GM20000 (cell line): ENCODE measurements around the gene ITGB3BP.
"Not testable (repeated sequence)": the region's sequence is repeated elsewhere in the genome, so short reads cannot be mapped to it uniquely, and the experiment has no call there.

Experiments used
- DNase-seq: peaks from one replicate; pipeline ENCODE4 v3.0.0; 2012; ENCODE audit warnings: low spot score
- TF ChIP-seq, protein P1 (sequence below): IDR thresholded peaks from 2 replicates; pipeline ENCODE4 v1.5.1; 2012; ENCODE audit warnings: mild to moderate bottlenecking, control low read depth; ENCODE audit errors: extremely low read depth, missing control alignments

ITGB3BP gene

DNA sequence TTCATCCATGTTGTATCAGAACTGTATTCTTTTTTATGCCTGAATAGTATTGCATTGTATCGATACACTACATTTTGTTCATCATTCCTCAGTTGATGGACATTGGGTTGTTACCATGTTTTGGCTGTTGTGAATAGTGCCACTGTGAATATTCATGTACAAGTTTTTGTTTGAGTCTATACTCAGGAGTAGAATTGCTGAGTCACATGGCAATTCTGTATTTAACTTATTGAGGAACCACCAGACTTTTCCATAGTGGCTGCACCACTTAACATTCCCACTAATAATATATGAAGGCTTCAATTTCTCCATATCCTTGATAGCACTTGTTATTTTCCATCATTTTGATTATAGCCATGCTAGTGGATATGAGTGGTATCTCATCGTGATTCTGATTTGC is 99.4 kb downstream of the ITGB3BP start:
- no peak for DNase-seq
- TF ChIP-seq, protein P1, sequence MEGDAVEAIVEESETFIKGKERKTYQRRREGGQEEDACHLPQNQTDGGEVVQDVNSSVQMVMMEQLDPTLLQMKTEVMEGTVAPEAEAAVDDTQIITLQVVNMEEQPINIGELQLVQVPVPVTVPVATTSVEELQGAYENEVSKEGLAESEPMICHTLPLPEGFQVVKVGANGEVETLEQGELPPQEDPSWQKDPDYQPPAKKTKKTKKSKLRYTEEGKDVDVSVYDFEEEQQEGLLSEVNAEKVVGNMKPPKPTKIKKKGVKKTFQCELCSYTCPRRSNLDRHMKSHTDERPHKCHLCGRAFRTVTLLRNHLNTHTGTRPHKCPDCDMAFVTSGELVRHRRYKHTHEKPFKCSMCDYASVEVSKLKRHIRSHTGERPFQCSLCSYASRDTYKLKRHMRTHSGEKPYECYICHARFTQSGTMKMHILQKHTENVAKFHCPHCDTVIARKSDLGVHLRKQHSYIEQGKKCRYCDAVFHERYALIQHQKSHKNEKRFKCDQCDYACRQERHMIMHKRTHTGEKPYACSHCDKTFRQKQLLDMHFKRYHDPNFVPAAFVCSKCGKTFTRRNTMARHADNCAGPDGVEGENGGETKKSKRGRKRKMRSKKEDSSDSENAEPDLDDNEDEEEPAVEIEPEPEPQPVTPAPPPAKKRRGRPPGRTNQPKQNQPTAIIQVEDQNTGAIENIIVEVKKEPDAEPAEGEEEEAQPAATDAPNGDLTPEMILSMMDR = no peak

DNA sequence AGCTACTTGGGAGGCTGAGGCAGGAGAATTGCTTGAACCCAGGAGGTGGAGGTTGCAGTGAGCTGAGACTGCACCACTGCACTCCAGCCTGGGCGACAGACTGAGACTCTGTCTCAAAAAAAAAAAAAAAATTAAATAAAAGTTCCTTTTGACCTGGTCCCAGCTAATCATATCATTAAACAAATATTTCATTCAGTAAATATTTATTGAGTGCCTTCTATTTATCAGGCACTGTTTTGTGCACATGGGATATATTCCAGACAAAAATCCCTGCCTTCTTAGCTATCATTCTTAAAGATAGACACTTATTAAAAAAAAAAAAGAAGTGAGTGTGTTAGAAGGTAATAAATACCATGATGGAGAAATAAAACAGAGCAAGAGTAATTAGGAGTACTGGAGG is 102.3 kb downstream of the ITGB3BP start:
- not testable (repeated sequence) for DNase-seq

DNA sequence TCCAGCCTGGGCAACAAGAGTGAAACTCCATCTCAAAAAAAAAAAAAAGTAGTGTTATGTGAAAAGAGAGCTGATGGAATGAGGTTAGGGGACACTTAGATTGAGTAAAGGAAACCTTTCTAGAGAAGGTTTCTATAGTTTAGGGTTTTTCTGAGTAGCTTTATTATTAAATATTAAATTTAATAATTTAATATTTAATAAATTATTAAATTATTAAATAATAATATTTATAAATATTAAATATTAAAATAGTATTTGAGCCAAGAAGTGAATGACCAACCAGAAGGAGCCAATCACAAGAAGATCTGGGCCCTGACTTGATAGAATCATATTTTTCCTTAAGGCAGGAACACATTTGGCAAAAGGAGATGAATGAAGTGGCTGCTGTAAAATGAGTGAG is 104.9 kb downstream of the ITGB3BP start:
- no peak for DNase-seq
- TF ChIP-seq, protein P1 = no peak

DNA sequence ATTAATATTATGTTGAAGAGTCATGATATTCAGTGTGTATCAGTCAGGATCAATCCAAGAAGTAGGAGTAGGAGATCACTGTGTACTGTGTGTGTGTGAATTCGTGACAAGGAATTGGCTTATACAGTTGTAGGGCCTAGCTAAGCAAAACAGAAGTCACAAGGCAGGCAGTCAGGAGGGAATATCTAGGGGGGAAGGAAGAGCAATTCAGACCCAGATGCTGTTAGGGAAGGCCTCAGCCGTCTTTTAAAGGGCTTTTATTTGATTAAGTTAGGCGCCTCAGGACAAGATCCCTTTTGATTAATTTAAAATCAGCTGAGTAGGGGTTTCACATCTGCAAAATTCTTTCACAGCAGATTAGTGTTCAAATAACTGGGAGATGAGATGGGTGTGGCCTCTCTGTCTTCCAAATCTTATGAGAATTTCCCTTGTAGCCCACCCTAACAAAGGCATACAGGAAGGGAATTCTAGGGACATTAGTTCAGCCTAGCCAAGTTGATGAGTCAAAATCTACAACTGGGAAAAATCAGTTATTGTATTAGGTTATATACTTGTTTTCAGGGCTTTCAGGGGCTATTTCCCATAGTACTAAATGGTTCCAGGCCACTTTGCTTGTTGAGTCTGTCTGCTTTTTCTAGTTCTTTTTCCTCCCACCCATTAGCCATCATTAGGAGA is 108.2 kb downstream of the ITGB3BP start:
- DNase-seq = no peak
- TF ChIP-seq, protein P1 = no peak

DNA sequence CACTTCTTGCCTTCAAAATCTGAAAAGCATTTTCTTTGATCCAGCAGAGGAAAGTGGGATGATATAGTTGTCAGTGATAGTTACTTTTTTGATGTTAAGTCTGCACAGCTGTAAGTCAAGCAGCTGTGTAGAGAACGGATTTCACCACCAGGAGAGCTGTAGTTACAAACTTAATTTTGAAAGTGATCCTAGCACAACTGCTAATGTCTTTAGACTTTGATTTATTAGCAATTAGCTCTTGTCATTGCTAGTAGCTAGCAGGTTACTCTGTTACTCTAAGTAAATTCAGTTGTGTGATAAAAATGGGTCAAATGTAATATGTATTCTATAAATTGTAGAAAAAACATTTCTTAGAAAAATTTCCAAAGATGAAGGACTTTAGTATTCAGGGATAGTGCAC is 109.6 kb downstream of the ITGB3BP start:
- no peak for DNase-seq
- TF ChIP-seq, protein P1 = no peak

DNA sequence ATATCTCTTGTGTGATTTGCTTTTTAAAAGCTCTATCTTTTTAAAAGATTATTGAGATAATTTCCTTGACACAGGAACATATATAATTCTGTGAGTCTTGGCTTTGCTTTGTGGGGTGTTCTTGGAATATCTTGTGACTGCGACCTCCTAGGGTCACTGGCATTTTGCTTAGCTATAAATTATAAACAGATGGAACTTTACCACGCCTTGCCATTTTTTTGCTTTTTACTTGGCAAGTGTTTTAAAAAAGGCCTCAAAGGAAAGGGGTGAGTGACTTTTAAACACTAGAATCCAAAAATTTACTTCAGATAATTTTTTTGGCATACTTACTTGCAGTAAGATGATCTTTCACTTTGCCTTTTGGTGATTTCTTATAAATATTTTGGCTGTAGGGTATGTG is 112.0 kb downstream of the ITGB3BP start:
- DNase-seq = no peak
- TF ChIP-seq, protein P1 = no peak

DNA sequence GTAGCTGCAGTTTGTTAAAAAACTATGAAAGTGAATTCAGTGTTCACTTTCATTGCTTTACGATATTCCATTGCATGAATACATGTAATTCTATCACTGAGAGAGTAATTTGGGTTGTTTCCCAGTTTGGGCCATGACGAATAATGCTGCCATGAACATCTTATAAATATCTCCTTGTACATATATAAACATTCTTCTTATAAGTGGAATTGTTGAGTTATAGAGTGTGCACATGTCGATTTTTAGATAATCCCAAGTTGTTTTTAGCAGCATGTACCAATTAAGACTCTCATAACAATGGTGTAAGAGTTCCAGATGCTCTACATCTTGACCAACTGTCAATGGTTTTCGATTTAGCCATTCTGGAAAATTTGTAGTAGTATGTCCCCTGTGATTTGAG is 114.7 kb downstream of the ITGB3BP start:
- DNase-seq = no peak
- TF ChIP-seq, protein P1 = no peak

DNA sequence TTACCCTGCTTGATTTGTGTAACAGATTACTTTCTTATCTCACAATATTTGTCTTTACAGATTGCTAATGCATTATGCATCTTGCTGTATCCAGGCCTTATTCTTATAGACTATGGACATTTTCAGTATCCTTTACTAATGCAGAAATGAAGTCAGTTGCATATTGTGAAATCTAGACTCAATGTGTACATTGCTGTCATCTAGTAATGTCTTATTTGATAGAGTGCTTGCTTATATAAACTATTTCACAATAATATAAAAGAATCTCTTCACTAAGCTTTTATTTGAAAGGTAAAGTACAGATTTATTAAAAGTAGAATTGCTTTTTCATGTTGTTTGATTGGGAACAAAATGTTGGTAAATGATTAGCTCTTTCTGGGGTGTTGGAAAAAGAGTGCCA is 116.0 kb downstream of the ITGB3BP start:
- TF ChIP-seq, protein P1 = no peak
- DNase-seq = no peak
